HG02870 (cell line): Measurements from ENCODE around the gene C1orf53.
"Not testable (repeated sequence)": the region's sequence is repeated elsewhere in the genome, so short reads cannot be mapped to it uniquely, and the experiment has no call there.

Source experiments
- ATAC-seq: cut with Tn5 transposase; IDR thresholded peaks from one replicate; pipeline ENCODE4 v1.9.1; 2021; ENCODE audit warnings: mild to moderate bottlenecking, moderate library complexity; ENCODE audit not compliant: unreplicated experiment

The C1orf53 gene

DNA sequence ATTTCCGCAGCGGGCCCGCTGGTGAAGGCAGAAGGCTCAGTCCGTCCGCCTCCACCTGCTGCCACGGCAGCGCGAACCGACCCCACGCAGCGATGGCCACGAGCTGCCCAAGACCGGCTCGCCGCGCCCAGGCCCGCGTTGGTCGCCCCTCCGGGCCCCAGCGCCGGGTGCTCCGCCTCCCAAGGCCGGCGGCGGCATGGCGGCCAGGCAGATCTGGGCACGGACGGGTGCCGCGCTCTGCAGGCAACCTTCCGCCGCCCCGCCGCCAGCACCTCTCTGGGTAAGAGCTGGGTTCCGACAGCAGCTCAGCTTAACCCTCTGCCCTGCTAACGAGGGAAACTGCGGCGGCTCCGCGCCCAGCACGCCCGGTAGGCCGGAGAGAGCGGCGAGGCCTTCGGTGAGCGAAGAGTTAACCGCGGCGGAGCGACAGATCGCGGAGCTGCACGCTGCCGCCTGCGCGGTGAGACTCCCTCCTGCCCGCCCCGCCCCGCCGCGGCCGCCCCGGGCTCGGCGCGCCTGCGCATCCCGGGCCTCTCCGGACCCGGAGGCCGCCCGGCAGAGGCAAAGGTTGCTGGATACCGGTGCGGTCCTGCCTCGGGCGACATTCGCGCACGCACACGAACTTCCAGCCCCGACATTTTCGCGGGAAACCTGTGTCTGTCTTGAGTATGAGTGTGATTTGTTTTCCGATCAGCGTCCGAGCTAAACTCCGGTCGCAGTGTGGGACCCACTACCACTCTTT lies at the start of gene C1orf53:
TSS of gene C1orf53 (plus strand) at position 177 of the 742 bp plus-strand sequence. CDS start at position 197, 20 bp downstream.
- peak; percentile 91 for ATAC-seq

DNA sequence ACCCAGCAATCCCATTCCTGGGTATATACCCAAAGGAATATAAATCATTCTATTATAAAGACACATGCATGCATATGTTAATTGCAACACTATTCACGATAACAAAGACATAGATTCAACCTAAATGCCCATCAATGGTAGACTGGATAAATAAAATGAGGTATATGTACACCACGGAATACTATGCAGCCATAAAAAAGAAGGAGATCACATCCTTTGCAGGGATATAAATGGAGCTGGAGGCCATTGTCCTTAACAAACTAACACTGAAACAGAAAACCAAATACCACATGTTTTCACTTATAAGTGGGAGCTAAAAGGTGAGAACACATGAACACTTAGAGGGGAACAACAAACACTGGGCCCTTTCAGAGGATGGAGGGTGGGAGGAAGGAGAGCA lies 46.7 kb upstream of the C1orf53 start:
- not testable (repeated sequence) for ATAC-seq

DNA sequence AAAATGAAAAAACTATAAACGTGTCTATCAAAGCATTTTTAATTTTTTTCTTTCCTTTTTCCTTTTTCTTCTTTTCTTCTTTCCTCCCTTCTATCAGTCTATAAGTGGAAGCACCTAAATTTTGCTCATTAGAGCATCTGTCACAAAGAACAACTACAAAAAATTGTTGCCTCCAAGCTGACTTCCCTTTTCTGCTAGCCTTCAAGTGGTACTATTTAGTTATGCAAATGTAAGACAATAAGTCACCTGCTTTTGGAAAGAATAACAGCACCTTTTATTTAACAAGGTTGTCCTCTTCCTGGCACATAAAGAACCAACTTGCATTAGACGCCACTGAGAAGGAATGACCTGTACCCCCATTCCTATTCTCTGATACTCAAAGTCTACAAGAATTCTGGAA lies 45.0 kb upstream of the C1orf53 start:
- ATAC-seq: no peak

DNA sequence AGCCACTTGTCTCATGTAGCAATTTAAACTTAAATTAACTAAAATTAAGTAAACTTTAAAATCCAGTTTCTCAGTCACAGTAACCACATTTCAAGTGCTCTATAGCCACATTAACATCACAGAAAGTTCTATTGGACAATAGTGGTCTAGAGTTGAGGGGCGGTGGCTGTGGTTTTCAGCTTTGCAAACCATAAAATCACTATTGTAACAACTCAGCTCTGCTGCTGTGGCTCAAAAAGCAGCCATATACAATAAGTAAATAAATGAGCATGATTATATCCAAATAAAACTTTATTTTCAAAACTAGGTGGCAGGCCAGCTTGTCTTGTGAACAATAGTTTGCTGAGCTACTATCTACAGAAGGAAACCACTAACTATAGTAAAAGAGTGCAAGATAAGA lies 43.4 kb upstream of the C1orf53 start:
- ATAC-seq: no peak

DNA sequence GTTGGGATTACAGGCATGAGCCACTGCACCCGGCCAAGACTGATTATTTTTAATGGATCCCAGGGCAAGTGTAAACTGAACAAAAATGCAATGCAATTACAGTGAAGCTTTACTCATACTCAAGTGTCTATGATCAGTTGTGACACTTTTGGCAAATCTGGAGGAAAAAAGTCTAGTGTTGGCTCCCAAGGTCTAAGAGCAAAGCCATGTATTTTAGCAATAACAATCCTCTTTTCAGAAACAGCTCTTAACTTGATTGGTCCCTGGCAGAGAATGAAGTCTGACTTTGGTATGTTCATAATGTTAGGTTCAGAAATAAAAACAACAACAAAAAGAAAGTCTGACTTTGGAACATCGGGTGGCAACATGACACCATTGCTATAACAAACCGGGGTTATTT lies 40.2 kb upstream of the C1orf53 start:
- ATAC-seq: no peak

DNA sequence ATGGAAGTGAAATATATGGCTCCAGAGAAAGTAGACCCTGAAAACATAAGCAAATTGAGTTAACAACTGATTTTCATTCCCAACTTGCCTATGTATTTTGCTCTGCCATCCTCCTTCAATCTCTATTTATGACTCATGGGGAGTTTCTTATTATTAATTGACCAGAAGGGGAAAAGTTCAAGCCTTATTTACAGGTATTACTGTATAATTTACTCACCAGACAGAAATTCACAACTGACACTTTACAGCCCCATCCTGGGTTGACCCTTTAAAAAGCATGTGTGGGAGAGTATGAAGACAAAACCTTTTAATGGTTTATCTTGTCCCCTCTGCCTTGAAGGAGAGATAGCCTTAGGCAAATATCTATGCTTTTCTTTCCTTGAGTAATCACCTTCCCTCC lies 39.8 kb upstream of the C1orf53 start:
- ATAC-seq: no peak

DNA sequence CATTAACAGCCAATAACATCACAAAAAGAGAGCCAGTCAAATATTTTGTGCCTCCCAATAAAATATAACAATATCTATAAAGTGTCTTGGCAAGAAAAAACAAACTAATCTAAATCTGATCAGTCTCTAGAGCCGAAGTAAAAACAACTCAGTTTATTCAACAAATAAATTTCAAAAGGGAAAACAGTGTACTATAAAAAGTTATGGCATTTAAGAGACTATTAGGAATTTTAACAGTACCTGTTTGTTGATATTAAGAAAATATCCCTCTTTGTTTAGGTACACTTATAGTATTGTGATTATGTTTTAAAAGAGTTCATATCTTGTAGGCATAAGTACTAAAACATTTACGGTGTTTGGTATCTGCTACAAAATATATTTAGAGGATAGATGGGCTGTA lies 36.6 kb upstream of the C1orf53 start:
- ATAC-seq: no peak

DNA sequence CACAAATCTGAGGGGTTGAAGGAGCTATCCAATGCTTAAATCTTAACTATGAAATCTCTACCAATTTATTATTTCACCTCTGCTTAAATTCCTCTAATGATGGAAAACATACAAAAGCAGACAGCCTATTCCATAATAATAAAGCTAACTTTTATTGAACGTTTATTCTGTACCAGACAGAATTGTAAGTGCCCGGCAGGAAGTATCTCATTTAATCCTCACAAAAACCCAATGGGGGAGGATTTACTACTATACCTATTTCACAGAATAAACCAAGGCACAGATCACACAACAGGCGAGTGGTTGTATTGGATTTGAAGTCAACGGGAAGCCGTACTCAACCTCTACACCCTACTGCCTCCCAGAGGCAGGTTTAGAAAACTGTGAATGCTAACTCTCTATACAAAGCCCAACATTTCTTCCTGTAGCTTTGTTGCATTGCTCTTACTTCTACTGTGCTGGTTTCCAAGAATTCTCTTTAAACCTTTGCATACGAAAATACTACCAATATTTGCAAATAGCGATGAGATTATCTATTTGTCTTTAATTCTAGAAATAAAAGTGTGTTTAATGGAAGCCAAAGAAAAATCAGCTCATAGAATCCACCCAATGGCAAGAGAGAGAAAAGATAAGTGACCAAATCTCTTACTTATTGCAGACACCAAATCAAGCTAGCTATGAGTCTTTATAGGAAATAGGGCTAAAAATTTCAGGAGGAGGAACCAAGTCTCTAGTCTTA lies 33.5 kb upstream of the C1orf53 start:
- ATAC-seq: peak; percentile 98

DNA sequence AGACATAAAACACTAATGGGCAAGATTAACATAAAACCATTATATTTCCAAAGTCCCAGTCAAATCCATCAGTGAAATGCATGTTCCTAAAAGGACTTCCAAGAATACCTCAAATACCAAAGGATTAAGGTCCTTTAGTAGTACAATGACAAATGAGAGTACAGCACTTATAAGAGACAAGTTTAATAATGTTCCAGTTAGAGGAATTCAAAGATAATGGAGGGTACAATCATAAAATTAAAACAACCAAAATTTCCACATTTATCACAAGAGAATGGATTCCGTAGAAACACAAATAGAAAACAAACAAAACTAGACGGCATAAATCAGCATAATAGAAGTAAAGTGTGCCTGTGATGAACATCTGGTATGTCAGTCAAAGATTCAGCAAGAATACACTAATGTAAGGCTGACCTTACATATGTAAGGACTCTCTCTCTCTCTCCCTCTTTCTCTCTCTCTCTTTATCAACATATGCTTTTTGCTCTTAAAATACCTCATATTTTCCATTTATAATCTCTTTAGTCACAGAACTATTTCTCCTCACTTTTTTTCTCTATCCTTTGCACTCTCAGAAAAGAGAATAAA lies 32.8 kb upstream of the C1orf53 start:
- no peak for ATAC-seq

DNA sequence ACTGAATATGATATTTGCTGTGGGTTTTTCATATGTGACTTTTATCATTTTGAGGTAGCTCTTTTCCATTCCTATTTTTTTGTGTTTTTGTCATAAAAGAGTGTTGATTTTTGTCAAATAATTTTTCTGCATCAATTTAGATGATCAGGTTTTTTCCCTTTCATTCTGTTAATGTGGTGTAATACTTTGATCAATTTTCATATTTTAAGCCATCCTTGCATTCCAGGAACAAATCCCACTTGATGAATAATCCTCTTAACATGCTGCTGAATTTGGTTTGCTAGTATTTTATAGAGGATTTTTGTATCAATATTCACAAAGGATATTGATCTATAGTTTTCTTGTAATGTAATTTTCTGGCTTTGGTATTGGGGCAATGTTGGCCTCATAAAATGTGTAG lies 25.5 kb upstream of the C1orf53 start:
- no peak for ATAC-seq

DNA sequence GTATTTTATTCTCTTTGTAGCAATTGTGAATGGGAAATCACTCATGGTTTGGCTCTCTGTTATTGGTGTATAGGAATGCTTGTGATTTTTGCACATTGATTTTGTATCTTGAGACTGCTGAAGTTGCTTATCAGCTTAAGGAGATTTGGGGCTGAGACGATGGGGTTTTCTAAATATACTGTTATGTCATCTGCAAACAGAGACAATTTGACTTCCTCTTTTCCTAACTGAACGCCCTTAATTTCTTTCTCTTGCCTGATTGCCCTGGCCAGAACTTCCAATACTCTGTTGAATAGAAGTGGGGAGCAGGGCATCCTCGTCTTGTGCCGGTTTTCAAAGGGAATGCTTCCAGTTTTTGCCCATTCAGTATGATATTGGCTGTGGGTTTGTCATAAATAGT lies 22.0 kb upstream of the C1orf53 start:
- ATAC-seq: not testable (repeated sequence)

DNA sequence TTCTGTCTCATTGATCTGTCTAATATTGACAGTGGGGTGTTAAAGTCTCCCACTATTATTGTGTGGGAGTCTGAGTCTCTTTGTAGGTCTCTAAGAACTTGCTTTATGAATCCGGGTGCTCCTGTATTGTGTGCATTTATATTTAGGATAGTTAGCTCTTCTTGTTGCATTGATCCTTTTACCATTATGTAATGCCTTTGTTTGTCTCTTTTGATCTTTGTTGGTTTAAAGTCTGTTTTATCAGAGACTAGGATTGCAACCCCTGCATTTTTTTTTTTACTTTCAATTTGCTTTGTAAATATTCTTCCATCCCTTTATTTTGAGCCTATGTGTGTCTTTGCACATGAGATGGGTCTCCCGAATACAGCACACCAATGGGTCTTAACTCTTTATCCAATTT lies 20.2 kb upstream of the C1orf53 start:
- ATAC-seq: not testable (repeated sequence)

DNA sequence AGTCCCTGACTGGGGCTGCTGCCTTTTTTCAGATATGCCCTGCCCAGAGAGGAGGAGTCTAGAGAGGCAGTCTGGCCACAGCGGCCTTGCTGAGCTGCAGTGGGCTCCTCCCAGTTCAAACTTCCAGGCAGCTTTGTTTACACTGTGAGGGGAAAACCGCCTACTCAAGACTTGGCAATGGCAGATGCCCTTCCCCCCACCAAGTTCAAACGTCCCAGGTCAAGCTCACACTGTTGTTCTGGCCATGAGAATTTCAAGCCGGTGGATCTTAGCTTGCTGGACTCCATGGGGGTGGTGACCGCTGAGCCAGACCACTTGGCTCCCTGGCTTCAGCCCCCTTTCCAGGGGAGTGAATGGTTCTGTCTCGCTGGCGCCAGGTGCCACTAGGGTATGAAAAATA lies 18.3 kb upstream of the C1orf53 start:
- ATAC-seq: no peak

DNA sequence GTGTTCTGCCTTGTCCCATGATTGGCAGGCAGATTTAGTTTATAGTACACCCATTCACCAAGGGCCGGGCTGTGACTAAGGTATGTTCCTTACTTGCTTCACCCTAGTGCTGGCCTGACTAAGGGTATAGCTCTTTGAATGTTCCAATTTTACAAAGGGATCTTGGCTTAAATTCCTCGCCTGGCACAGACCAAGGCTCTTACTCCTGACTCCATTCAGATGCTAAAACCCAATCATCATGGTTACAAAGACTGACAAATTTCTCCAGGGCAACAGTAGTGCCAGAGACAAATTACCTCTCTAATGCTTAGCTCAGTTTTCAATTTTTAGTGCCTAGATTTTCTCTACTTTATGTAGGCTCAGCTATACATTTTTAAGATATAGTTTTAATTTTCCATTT lies 11.5 kb upstream of the C1orf53 start:
- no peak for ATAC-seq

DNA sequence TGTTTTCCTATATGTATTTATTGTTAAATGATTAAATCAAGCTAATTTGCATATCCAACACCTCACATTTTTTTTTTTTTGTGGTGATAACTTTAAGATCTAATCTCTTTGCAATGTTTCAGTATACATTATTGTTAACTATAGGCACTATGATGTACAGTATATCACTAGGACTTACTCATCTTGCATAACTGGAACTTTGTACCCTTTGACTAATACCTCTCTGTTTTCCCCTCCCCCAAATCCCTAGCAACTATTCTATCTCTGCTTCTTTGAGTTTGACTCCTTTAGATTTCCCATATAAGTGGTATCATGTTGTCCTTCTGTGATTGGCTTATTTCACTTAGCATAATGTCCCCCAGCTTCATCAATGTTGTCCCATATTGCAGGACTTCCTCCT lies 9.7 kb upstream of the C1orf53 start:
- no peak for ATAC-seq

DNA sequence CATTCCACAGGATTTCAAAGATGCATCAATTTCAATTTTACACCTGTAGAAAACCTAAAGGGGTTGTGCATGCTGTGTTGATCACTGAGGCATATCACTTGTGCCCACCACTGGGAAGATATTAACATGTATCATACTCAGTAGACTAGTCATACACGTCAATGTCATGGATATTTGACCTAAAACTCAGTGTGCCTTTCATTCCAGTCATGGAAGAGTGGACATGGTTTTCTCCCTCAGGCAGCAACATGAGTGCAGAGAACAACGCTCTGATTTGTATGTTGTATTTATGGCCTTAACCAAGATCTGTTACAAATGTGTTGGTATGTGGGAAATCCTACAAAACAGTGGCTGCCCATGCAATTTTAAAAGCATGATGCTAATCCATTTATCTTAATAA lies 6.1 kb upstream of the C1orf53 start:
- no peak for ATAC-seq

DNA sequence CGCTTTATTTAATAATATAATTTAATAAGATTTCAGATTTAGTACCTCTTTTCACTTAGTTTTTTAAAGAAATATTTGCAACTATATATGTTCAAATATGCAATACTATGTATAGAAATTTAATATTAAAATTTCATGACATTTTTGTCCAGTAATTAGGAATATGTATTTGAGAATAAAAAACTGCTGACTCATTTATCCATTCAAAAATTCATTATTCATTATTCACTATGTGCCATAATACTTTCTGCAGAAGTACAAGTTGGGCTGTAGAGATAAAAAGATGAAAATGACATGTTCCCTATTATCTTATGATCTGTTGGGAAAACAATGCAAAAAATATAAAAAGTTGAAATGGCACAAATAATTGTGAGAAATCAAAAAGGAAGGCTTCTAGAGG lies 3.4 kb upstream of the C1orf53 start:
- no peak for ATAC-seq

DNA sequence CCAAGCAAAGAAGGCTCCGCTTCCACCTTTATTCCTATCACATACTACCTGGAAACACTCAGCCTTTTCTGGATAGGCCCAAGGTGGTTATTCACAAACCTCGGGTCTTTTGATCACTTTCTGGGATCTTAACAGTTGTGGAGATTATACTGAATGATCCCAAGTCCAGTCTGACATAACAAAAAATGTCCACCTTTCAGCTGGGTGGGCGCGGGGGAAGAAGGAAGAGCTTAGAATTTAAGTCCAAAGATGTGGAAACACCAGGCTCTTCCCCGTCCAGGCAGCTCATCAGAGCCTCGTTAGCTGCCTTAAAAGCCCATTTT lies 338 bp upstream of the C1orf53 start:
- no peak for ATAC-seq

DNA sequence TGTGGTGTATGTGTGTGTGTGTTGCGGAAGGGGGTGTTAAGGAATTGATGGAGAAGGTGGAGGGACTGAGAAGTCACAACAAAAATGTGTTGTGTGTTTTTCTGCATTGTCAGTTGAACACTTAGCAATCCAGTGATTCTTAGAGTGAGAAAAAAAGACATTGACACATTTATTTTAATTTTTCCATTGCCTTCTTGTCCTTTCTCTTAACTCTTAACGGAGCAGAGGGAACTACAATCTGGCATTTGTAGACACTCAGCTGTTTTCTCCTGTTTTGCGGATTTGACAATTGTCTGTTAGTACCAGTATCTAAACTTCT lies 725 bp downstream of the C1orf53 start:
- ATAC-seq: peak; percentile 28

DNA sequence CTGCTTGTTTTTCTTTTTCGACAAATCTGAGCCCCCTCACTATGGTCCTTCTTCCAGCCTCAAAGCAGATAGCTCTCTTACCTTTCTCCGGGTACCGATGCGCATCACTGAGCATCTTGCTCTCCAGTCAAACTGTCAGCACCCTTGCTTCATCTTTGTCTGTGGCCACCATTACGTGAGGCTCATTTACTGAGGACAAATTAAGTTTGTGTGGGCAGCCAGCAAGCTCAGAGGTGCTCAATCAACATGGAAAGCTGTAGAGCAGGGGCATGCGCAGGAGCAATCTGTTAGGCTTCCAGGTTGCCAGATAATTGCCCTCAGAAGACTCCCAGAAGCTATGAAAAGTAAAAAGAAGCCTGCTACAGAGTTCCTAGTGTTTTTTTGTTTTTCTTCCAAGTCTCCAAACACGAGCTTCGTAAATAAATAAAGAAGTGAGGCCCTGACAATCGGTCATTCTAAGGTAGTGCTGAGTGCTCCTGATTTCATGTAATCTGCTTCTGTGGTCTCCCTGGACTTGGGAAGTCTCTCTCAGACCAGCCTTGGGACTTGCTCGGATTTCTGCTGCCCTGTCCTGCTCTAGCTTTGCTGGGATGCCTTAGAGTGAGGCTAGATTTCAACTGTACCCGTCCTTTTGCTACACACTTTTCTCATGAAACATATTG lies 1.8 kb downstream of the C1orf53 start:
- no peak for ATAC-seq

DNA sequence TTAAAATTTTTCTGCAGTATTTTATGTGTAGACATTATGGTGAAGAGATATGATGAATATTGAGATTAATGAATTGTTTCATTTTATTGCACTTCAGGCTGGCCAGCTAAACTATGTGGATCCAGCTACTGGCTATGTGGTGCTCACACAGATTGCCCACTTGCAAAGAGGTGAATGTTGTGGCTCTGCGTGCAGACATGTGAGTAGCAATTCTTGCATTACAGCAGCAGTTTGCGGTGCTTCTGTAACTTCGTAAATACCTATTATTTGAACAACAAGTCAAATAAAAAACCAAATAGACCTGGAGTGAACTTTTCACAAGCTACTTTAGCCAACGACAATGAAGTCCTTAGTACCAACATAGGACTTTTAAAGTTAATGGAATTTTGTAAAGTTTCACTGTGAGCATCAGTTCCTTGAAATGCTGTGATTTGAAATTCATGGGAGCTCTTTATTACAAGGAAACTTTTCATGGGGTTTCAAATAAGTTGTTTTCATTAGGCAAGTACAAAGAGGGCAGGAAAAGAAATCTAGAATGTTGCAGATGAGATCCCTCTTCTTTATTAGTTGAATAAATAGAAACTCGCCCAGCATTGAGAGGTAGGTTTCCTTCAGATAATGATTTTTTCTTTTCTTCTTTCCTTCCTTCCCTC lies 3.4 kb downstream of the C1orf53 start:
- no peak for ATAC-seq
